ENCODE data around the gene CCDC3. TPM values are rescaled to one million over a fixed set of nuclear protein-coding genes. Genes with fewer than 3 reads are reported as not detected.

CCDC3 gene
- total RNA-seq, 4 donors from 2014 or later = 27.8 to 108 (median 74.6) TPM

DNA sequence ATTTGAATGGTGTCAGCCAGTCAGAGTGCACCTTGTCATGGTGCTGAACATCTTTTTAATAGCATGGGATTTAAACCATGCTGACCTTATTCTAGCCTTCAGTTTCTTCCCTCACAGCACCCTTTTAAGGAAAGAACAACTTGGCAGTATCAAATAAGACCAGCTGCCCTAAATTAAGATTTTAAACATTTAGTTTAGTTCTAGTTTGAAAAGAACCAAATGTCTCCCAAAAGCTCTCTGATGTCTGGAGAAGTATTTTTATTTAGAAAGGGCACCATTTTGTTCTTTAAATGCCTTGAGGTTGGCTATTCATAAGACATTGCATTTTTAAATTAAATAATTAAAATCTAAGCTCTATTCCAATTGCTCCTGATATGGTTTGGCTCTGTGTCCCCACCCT, 121.1 kb downstream of the CCDC3 start:
- DNase-seq (ENCODE audit: low spot score in 2 of 2) = no peak
- intact Hi-C loops (cut with DNase I; ENCODE audit: low total_unique reads) = no loop called here
- no peak overlapping the region for H3K4me3 ChIP-seq (ENCODE audit: low read depth, poor library complexity, severe bottlenecking)
- TF ChIP-seq, protein P1, sequence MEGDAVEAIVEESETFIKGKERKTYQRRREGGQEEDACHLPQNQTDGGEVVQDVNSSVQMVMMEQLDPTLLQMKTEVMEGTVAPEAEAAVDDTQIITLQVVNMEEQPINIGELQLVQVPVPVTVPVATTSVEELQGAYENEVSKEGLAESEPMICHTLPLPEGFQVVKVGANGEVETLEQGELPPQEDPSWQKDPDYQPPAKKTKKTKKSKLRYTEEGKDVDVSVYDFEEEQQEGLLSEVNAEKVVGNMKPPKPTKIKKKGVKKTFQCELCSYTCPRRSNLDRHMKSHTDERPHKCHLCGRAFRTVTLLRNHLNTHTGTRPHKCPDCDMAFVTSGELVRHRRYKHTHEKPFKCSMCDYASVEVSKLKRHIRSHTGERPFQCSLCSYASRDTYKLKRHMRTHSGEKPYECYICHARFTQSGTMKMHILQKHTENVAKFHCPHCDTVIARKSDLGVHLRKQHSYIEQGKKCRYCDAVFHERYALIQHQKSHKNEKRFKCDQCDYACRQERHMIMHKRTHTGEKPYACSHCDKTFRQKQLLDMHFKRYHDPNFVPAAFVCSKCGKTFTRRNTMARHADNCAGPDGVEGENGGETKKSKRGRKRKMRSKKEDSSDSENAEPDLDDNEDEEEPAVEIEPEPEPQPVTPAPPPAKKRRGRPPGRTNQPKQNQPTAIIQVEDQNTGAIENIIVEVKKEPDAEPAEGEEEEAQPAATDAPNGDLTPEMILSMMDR (IDR thresholded peaks at IDR 0.05) = no peak
- no peak for TF ChIP-seq POLR2A (IDR thresholded peaks at IDR 0.05)

DNA sequence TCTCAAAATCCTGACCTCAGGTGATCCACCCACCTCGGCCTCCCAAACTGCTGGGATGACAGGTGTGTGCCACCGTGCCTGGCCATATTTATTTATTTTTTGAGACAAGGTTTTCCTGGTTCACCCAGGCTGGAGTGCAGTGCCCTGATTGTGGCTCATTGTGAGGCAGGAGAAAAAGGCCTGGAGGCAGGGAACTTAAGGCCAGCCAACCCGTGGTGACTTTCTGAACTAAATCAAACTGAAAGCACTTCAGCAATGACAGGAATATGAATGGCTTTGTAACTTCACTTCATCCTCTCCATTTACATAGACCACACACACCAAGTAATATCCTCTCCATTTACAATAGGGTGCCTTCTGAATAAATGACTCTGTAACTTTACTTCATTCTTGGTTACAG, 124.4 kb downstream of the CCDC3 start:
- H3K4me3 ChIP-seq (ENCODE audit: low read depth, poor library complexity, severe bottlenecking) = no peak overlapping the region
- intact Hi-C loops (cut with DNase I; ENCODE audit: low total_unique reads) = no loop called here
- 66 to 76% methylated on average over 3 of the region's 3 CpGs for WGBS, 2 donors
- TF ChIP-seq POLR2A (IDR thresholded peaks at IDR 0.05) = no peak
- TF ChIP-seq, protein P1 (IDR thresholded peaks at IDR 0.05) = no peak
- no peak for DNase-seq (ENCODE audit: low spot score in 2 of 2)

DNA sequence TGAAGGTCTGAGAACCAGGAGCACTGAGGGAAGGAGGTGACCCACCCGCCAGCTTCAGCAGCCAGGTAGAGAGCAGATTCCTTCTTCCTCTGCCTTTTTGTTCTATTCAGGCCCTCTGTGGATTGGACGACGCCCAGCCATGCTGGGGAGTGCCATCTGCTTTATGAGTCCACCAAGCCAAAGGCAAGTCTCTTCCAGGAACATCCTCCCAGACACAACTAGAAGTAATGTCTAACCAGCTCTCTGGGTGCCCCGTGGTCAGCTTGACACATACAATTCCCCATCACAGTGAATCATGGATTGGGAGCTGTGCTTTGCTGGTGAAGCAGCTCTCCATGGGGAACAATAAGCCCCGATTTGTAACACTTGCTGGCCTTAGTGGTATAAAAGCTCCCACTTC, 125.2 kb downstream of the CCDC3 start:
- no peak for DNase-seq (ENCODE audit: low spot score in 2 of 2)
- intact Hi-C loops (cut with DNase I; ENCODE audit: low total_unique reads) = no loop called here
- no peak overlapping the region for H3K4me3 ChIP-seq (ENCODE audit: low read depth, poor library complexity, severe bottlenecking)
- WGBS, 2 donors = 74 to 79% methylated on average over 5 of the region's 5 CpGs
- no peak for TF ChIP-seq POLR2A (IDR thresholded peaks at IDR 0.05)
- TF ChIP-seq, protein P1 (IDR thresholded peaks at IDR 0.05) = no peak

DNA sequence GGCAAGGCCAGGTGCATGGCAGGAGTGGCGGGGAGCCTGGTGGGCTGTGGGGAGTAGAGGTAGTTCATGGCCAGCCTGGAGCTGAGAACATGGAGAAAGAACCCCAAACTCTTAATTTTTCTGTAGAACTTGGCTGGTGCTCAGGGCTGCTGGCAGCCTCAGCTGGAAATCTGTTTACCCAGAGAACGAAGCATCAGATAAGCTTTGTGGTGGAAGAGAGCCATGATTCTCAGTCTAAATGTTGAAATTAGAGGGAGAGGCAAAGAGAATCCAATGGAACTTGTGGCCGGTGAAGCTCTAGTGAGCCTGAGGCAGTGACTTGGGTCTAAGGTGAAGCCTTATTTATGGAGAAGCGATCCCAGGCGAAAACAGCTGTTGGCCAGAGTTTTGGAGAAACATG, 126.4 kb downstream of the CCDC3 start:
- intact Hi-C loops (cut with DNase I; ENCODE audit: low total_unique reads) = no loop called here
- WGBS, 2 donors = 45 to 51% methylated on average over 5 of the region's 5 CpGs
- no peak for DNase-seq (ENCODE audit: low spot score in 2 of 2)
- TF ChIP-seq POLR2A (IDR thresholded peaks at IDR 0.05) = no peak
- TF ChIP-seq, protein P1 (IDR thresholded peaks at IDR 0.05) = no peak
- H3K4me3 ChIP-seq (ENCODE audit: low read depth, poor library complexity, severe bottlenecking) = no peak overlapping the region

DNA sequence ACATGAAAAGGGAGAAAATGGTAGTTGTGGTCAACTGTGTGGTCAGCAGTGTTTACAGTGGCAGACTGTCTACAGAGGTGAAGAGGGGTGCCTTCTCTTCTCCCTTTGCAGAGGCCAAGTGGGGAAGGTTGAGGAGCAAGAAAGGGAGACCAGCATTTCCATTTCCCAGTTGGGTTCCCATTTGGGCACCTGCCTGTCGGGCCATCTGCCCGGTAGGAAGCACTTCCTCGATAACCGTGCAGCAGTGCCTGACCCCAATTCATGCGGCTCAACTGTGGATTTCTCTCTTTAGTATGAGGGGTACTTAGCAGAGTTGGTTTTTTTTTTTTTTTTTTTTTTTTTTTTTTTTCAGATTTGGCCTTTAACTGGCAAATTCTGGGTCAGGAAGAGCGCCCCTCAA, 127.0 kb downstream of the CCDC3 start:
- intact Hi-C loops (cut with DNase I; ENCODE audit: low total_unique reads) = no loop called here
- WGBS, 2 donors = 91 to 93% methylated on average over 6 of the region's 6 CpGs
- H3K4me3 ChIP-seq (ENCODE audit: low read depth, poor library complexity, severe bottlenecking) = no peak overlapping the region
- no peak for DNase-seq (ENCODE audit: low spot score in 2 of 2)
- no peak for TF ChIP-seq POLR2A (IDR thresholded peaks at IDR 0.05)
- TF ChIP-seq, protein P1 (IDR thresholded peaks at IDR 0.05) = no peak

DNA sequence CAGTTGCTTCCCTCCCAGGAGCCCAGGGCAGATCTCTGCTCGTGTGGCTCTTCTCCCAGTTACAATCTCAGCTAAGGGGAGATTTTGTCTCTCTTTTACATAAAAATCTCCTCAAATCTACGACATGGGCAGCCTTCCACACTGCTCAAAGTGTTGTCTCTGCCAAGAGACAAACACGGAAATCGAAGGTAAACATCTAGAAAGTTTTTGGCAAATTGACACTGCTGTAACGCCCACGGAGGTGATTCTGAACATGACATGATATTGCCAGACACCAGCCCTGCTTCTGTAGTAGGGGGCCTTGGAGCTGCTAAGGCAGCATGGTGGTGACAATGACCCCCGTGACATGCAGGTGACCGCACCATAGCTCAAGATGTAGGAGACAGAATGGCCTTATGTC, 128.3 kb downstream of the CCDC3 start:
- no peak for DNase-seq (ENCODE audit: low spot score in 2 of 2)
- 59 to 61% methylated on average over 8 of the region's 8 CpGs for WGBS, 2 donors
- TF ChIP-seq, protein P1 (IDR thresholded peaks at IDR 0.05) = no peak
- TF ChIP-seq POLR2A (IDR thresholded peaks at IDR 0.05) = no peak
- H3K4me3 ChIP-seq (ENCODE audit: low read depth, poor library complexity, severe bottlenecking) = no peak overlapping the region
- intact Hi-C loops (cut with DNase I; ENCODE audit: low total_unique reads) = no loop called here
